Measurements from ENCODE around the gene UBA7. TPM values are rescaled to one million over a fixed set of nuclear protein-coding genes. Genes with fewer than 3 reads are reported as not detected.
A peak's percentile ranks its signal among the peaks of the same experiment; 100 is the strongest.
"Not testable (repeated sequence)": the region's sequence is repeated elsewhere in the genome, so short reads cannot be mapped to it uniquely, and the experiment has no call there.

UBA7 gene
- total and polyA plus RNA-seq, 7 donors = 3.3 to 10.4 (median 4.9) TPM

DNA sequence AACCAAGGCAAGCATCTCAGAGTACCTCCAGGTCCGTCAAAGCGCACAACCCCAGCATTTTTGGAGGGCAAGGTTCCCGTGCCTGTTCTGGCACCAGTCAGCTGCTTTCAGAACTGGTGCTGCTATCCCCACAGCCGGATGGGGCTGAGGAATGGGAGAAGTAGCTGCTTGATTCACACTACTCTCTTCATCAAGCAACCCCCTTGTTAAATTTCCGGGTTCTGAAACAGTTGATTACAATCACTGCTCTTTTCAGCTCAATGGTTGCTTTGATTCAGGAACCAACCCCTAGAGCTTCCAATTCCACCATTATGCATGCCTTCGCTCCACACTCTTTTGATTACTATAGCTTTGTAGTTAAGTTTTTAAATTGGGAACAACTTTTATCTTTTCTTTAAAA lies 12.3 kb upstream of the UBA7 start:
- no peaks in the 10 kb centered on the region for H3K36me3 ChIP-seq (ENCODE audit: insufficient read depth in 1 of 2, low read depth in 1 of 2)
- DNase-seq (no peak), ATAC-seq (no peak)
- H3K9me3 ChIP-seq = no peaks in the 10 kb centered on the region
- TF ChIP-seq, protein P1, sequence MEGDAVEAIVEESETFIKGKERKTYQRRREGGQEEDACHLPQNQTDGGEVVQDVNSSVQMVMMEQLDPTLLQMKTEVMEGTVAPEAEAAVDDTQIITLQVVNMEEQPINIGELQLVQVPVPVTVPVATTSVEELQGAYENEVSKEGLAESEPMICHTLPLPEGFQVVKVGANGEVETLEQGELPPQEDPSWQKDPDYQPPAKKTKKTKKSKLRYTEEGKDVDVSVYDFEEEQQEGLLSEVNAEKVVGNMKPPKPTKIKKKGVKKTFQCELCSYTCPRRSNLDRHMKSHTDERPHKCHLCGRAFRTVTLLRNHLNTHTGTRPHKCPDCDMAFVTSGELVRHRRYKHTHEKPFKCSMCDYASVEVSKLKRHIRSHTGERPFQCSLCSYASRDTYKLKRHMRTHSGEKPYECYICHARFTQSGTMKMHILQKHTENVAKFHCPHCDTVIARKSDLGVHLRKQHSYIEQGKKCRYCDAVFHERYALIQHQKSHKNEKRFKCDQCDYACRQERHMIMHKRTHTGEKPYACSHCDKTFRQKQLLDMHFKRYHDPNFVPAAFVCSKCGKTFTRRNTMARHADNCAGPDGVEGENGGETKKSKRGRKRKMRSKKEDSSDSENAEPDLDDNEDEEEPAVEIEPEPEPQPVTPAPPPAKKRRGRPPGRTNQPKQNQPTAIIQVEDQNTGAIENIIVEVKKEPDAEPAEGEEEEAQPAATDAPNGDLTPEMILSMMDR (IDR thresholded peaks at IDR 0.05) = no peak
- WGBS, 3 donors = 70 to 88% (median 85%) methylated on average over 6 of the region's 6 CpGs
- H3K4me1 ChIP-seq = no peaks in the 10 kb centered on the region
- no peak overlapping the region for H3K27ac ChIP-seq
- H3K27me3 ChIP-seq (ENCODE audit: insufficient read depth in 3 of 3, low read length in 2 of 3) = no peaks in the 10 kb centered on the region
- intact Hi-C loops (cut with DNase I) = no loop called here
- no peak overlapping the region for H3K4me3 ChIP-seq

DNA sequence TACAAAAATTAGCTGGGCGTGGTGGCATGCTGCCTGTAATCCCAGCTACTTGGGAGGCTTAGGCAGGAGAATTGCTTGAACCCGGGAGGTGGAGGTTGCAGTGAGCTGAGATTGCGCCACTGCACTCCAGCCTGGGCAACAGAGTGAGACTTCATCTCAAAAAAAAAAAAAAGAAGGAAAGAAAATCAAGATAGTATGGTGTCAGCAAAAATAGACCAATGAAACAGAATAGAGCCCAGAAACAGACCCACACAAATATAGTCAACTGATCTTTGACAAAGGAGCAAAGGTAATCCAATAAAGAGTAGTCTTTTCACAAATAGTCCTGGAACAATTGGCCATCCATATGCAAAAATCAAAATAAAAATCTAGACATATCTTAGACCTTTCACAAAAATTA lies 9.4 kb upstream of the UBA7 start:
- ATAC-seq; intact Hi-C loops (cut with DNase I); H3K36me3 ChIP-seq (ENCODE audit: insufficient read depth in 1 of 2, low read depth in 1 of 2); H3K9me3 ChIP-seq; H3K27ac ChIP-seq; H3K4me1 ChIP-seq; H3K4me3 ChIP-seq; DNase-seq; H3K27me3 ChIP-seq (ENCODE audit: insufficient read depth in 3 of 3, low read length in 2 of 3): not testable (repeated sequence)
- 78 to 93% (median 91%) methylated on average over 3 of the region's 3 CpGs for WGBS, 3 donors

DNA sequence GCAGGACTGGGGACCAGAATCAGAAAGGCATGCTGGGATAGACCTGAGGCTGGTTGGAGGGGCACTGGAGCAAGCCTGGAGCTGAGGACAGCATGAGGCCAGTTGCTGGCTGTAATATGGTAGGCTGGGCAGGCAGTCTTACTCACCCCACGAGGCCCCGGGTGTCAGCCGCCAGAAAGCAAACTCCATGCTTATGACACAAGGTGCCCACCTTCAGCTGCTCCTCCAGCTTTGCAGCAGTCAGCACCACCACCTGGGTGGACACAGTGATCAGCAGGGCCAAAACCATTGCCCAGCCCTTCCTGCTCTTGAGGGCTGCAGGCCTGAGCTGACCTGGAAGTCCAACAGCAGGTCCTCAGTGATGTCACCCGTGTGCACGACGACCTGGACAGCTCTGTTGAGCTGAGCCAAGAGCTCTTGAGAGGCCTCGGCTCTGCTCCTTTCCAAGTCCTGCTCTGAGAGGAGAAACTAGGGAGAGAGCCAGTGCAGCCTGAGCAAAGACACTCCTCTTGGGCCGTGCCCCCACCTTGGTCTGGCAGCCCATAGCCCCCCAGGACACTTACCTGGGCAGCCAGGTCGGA lies 747 bp downstream of the UBA7 start:
- peak in 3 of 4 donors; percentile 13 to 35 (median 19) for ATAC-seq
- peaks cover 0 to 5% of the 10 kb centered on the region in 2 donors for H3K36me3 ChIP-seq (ENCODE audit: insufficient read depth in 1 of 2, low read depth in 1 of 2)

DNA sequence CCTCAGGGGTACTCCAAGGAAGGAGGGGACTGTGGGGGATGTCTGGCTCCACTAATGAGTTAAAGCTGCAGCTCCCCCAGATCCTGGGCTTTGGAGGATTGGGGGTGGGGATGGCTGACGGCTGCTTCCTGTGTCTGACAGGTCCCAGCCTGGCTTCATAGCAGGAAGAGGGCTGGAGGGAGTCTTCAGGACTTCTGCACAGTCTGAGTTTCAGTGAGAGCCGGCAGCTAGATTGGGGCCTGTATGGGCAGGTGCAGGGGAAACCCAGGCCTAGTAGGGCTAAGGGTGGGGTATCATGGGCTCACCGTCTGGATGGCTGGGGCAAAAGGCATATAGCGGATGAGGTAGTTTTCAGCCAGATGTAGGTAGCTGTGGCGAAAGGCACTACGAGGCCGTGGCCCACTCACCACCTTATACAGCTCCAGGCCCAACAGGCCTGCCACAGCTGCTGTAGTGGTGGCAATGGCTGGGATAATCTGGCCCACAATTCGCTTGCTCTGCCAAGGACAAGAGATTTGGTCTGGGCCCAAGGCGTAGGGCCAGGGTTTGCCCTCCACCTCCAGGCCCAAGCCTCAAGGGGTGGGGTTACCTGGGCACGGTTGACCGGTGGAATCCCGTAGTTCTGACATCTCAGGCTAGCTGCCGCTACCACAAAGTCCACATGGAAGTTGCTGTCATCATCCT lies 6.2 kb downstream of the UBA7 start:
- WGBS, 3 donors = 68 to 74% (median 70%) methylated on average over 13 of the region's 13 CpGs
- no peak for ATAC-seq
- H3K27me3 ChIP-seq (ENCODE audit: insufficient read depth in 3 of 3, low read length in 2 of 3) = no peaks in the 10 kb centered on the region
- DNase-seq = no peak
- TF ChIP-seq, protein P1 (IDR thresholded peaks at IDR 0.05) = no peak
- no peaks in the 10 kb centered on the region for H3K9me3 ChIP-seq
- intact Hi-C loops (cut with DNase I) = no loop called here
- H3K36me3 ChIP-seq (ENCODE audit: insufficient read depth in 1 of 2, low read depth in 1 of 2) = peaks cover 0 to 12% of the 10 kb centered on the region in 2 donors
- peaks cover 40% of the 10 kb centered on the region for H3K4me1 ChIP-seq
- H3K4me3 ChIP-seq = no peak overlapping the region
- peak overlapping the region; percentile 93 for H3K27ac ChIP-seq

More for the DNA sequence above, 747 bp downstream of the UBA7 start:
- Histone ChIP-seq H3K4me1 (peaks cover 12% of the 10 kb centered on the region), H3K9me3 (no peaks in the 10 kb centered on the region), H3K27me3 (ENCODE audit: insufficient read depth in 3 of 3, low read length in 2 of 3) (no peaks in the 10 kb centered on the region), H3K27ac (peak overlapping the region; percentile 60), H3K4me3 (peak overlapping the region; percentile 67)
- TF ChIP-seq, protein P1 (IDR thresholded peaks at IDR 0.05) = no peak
- 20 to 39% (median 29%) methylated on average over 9 of the region's 9 CpGs for WGBS, 3 donors
- intact Hi-C loops (cut with DNase I) = no loop called here
- no peak for DNase-seq

DNA sequence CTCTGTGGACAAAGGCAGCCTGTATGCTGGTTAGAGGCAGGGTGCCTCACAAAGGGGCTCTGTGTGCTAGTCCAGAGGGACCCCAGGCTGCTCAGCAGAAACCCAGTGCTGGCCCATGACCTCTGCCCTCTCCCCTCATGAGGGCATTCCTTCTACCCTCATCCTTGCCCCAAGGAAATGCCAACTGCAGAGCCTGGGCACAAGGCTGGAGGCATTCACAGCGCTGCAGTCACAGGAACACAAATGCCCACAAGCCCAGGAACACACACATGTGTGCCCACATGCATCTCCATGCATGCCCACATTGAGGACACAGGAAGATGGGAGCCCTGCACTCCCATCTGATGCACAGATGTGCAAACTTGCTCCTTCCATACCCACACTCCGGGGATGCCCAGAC lies 6.9 kb downstream of the UBA7 start:
- 78 to 83% (median 81%) methylated on average over 2 of the region's 2 CpGs for WGBS, 3 donors
- ATAC-seq (no peak), DNase-seq (no peak)
- peaks cover 0 to 10% of the 10 kb centered on the region in 2 donors for H3K36me3 ChIP-seq (ENCODE audit: insufficient read depth in 1 of 2, low read depth in 1 of 2)
- TF ChIP-seq, protein P1 (IDR thresholded peaks at IDR 0.05) = no peak
- H3K27me3 ChIP-seq (ENCODE audit: insufficient read depth in 3 of 3, low read length in 2 of 3) = no peaks in the 10 kb centered on the region
- intact Hi-C loops (cut with DNase I) = no loop called here
- no peaks in the 10 kb centered on the region for H3K9me3 ChIP-seq
- peak overlapping the region; percentile 93 for H3K27ac ChIP-seq
- peaks cover 38% of the 10 kb centered on the region for H3K4me1 ChIP-seq
- H3K4me3 ChIP-seq = no peak overlapping the region

Measured in psoas muscle (tissue), 8 donors.